BJ (cell line): Measurements from ENCODE around the gene C6orf52. TPM values are rescaled to one million over a fixed set of nuclear protein-coding genes. Genes with fewer than 3 reads are reported as not detected.

Source experiments
- CTCF ChIA-PET: fragments of 350-600 bp; formaldehyde crosslinking; extraction: SDS; loops from one replicate; lab custom pipeline; 2021; ENCODE audit warnings: antibody characterized with exemption, inconsistent platforms; lab: Yijun Ruan, JAX
- POLR2A ChIA-PET: fragments of 300-600 bp; sonication (Branson Sonifier 250); formaldehyde crosslinking; extraction: SDS; loops from one replicate; lab custom pipeline; 2021; ENCODE audit warnings: antibody characterized with exemption; lab: Charles Lee
- DNase-seq: peaks from one replicate; pipeline ENCODE4 v3.0.0-alpha.2; 2011; ENCODE audit warnings: low read depth
- H3K27me3 ChIP-seq: 2 replicates; pipeline ENCODE4 v1.6.0; 2011; ENCODE audit warnings: low read length; ENCODE audit not compliant: control insufficient read depth, insufficient read depth
- H3K36me3 ChIP-seq: 2 replicates; pipeline ENCODE4 v1.5.1; 2011; ENCODE audit warnings: low read length; ENCODE audit not compliant: control insufficient read depth, insufficient read depth
- H3K4me3 ChIP-seq: 2 replicates; pipeline ENCODE4 v1.5.1; 2011; ENCODE audit warnings: low read depth, mild to moderate bottlenecking, control low read depth, low read length
- polyA plus RNA-seq: library from polyadenylated mRNA; depleted of rRNA; stranded (reverse); fragments of >200 nt; gene quantifications from 2 replicates; pipeline ENCODE4 v1.2.3, GENCODE V29; 2011
- TF ChIP-seq, protein P1 (sequence below): IDR thresholded peaks from 2 replicates; pipeline ENCODE4 v1.5.1; 2011; ENCODE audit warnings: low read depth, mild to moderate bottlenecking, control low read depth, inconsistent platforms, low read length, moderate library complexity; ENCODE audit not compliant: insufficient read depth

The C6orf52 gene
- polyA plus RNA-seq, 1 experiment: 0.28 TPM

DNA sequence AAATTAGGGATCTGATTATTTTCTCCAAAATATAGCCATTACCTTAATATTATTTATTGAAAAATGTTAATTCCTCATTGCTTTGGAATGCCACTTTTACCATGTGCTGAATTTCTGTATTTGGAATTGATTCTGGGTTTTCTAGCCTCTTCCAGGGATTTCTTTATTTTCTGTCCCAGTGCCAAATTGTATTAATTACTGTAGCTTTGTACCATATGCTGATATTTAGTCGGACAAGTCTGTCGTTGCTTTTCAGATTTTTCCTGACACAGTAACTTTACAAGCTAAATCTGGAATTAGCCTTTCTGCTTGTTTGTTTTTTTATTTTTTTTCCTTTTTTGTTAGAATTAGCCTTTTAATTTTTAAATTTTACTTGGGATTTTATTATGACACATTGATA lies 42.3 kb upstream of the C6orf52 start:
- Histone ChIP-seq H3K36me3 (peaks cover 6% of the 10 kb centered on the region), H3K4me3 (no peak overlapping the region), H3K27me3 (no peaks in the 10 kb centered on the region)
- TF ChIP-seq, protein P1, sequence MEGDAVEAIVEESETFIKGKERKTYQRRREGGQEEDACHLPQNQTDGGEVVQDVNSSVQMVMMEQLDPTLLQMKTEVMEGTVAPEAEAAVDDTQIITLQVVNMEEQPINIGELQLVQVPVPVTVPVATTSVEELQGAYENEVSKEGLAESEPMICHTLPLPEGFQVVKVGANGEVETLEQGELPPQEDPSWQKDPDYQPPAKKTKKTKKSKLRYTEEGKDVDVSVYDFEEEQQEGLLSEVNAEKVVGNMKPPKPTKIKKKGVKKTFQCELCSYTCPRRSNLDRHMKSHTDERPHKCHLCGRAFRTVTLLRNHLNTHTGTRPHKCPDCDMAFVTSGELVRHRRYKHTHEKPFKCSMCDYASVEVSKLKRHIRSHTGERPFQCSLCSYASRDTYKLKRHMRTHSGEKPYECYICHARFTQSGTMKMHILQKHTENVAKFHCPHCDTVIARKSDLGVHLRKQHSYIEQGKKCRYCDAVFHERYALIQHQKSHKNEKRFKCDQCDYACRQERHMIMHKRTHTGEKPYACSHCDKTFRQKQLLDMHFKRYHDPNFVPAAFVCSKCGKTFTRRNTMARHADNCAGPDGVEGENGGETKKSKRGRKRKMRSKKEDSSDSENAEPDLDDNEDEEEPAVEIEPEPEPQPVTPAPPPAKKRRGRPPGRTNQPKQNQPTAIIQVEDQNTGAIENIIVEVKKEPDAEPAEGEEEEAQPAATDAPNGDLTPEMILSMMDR: no peak
- ChIA-PET POLR2A (no interaction called here), CTCF (interaction anchor here (0.9 kb wide), 1 partner anchor 23 kb away, joined by 4 read pairs; no protein-coding TSS in a partner anchor)
- no peak for DNase-seq

DNA sequence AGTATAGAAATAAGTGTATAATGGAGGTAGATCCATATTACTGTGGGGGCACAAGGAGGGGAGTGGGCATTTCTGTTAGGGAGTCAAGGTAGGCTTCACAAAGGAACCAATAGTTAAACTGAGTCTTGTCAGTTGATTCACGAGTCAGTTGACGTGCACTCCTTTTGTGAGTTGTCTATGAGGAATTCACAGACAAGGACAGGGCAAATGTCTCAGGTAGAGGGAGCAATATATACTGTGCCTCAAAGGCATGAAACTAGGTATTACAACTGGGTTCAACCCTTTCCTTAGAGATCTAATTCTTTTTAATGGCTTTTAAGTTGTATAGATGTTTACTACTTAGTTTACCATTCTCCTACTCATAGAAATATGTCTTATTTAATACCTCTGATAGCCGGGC lies 39.4 kb upstream of the C6orf52 start:
- Histone ChIP-seq H3K27me3 (no peaks in the 10 kb centered on the region), H3K36me3 (peaks cover 9% of the 10 kb centered on the region), H3K4me3 (no peak overlapping the region)
- POLR2A ChIA-PET: no interaction called here
- TF ChIP-seq, protein P1: no peak
- DNase-seq: no peak
- CTCF ChIA-PET: interaction anchor here (2.7 kb wide), 1 partner anchor 11 kb away, joined by 6 read pairs; the partner anchor contains the start of gene TMEM14C

DNA sequence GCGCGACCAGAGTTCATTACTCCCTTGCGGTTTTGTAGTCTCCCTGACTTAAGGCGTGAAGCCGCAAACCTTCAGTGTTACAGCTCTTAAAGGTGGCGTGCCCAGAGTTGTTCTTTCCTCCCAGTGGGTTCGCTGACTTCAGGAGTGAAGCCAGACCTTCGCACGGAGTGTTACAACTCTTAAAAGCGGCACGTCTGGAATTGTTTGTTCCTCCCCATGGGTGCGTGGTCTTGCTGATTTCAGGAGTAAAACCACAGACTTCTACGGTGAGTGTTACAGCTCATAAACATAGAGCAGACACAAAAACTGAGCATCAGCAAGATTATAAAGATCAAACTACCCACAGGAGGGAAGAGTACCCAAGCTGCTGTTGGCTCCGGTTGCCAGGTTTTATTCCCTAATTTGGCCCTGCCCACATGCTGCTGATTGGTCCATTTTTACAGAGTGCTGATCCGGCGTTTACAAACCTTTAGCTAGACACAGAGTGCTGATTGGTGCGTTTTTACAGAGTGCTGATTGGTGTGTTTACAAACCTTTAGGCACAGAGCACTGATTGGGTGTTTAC lies 38.8 kb upstream of the C6orf52 start:
- Histone ChIP-seq H3K36me3 (peaks cover 9% of the 10 kb centered on the region), H3K4me3 (no peak overlapping the region), H3K27me3 (no peaks in the 10 kb centered on the region)
- ChIA-PET CTCF (interaction anchor here (0.8 to 2.7 kb wide), 3 partner anchors 10 to 32 kb away, joined by 3 to 6 read pairs (median 4); partner anchors contain the start of gene TMEM14C), POLR2A (no interaction called here)
- TF ChIP-seq, protein P1: no peak
- DNase-seq: no peak

DNA sequence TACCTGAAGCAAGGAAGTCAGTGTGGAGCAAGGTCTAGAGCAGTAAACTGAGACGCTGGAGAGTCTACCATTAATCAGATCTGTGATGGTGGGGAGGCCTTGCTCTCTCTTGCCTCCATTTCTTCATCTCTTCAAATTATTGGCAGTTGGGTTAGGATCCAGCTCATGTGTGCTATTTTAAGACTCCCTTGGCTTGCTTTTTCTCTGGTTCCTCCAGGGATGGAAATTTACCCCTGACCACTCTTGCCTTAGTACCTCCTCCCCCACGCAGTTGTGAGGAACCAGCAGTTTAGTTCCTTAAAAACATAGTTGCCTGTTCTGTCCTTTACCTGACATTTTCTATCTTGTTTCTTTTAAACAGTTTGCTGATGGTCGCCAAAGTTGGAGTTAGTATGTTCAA lies 35.8 kb upstream of the C6orf52 start:
- H3K4me3 ChIP-seq: no peak overlapping the region
- no peak for DNase-seq
- H3K27me3 ChIP-seq: no peaks in the 10 kb centered on the region
- H3K36me3 ChIP-seq: peaks cover 16% of the 10 kb centered on the region
- ChIA-PET CTCF (interaction anchor here (1.4 kb wide), 1 partner anchor 13 kb away, joined by 4 read pairs; no protein-coding TSS in a partner anchor), POLR2A (no interaction called here)
- TF ChIP-seq, protein P1: no peak

DNA sequence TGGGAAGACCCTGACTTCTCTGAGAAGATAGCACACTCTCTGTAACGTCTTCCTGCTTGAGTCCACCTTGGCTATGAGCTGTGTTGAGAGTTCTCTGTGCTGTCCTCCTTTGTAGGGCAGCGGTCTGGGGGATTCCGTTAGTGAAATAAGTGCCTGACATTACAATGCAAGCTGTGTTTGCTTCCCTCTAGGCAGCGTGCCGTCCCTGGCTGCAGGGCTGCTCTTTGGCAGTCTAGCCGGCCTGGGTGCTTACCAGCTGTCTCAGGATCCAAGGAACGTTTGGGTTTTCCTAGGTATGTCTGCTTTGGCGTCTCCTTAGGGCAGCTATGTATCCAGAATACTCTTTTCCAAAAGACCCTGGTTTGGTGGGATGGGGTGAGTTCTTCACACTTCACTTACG lies 31.3 kb upstream of the C6orf52 start:
- Histone ChIP-seq H3K27me3 (no peaks in the 10 kb centered on the region), H3K36me3 (peaks cover 12% of the 10 kb centered on the region), H3K4me3 (no peak overlapping the region)
- CTCF ChIA-PET: no interaction called here
- POLR2A ChIA-PET: no interaction called here
- no peak for DNase-seq
- TF ChIP-seq, protein P1: no peak
